Tibial artery (tissue), 4 donors: Measurements from ENCODE around the gene SH3RF1.
A peak's percentile ranks its signal among the peaks of the same experiment; 100 is the strongest.

Experiments used
- DNase-seq, 2 donors: peaks; one replicate each; pipeline ENCODE4 v3.0.0-alpha.2; 2019
- H3K27ac ChIP-seq, 2 donors: fragments of 200-600 bp; sonication (generic) in 1 of 2; 1 replicate in 1 of 2; 2 replicates in 1 of 2; pipeline ENCODE4 v1.5.1; 2018 to 2019; ENCODE audit warnings: mild to moderate bottlenecking in 1 of 2
- H3K27me3 ChIP-seq, 2 donors: fragments of 200-600 bp; sonication (generic) in 1 of 2; one replicate each; pipeline versions ENCODE4 v1.5.1 to v1.6.0; 2016 to 2019
- H3K36me3 ChIP-seq, 3 donors: fragments of 200-600 bp; sonication (generic) in 2 of 3; one replicate each; pipeline ENCODE4 v1.5.1; 2016 to 2019; ENCODE audit warnings: mild to moderate bottlenecking in 2 of 3
- H3K4me1 ChIP-seq, 4 donors: fragments of 200-600 bp; sonication (generic) in 2 of 4; 1 replicate in 3 of 4; 2 replicates in 1 of 4; pipeline ENCODE4 v1.5.1; 2016 to 2019
- H3K4me3 ChIP-seq, 2 donors: fragments of 200-600 bp; sonication (generic) in 1 of 2; 1 replicate in 1 of 2; 2 replicates in 1 of 2; pipeline ENCODE4 v1.5.1; 2018 to 2019; ENCODE audit warnings: mild to moderate bottlenecking in 2 of 2
- H3K9me3 ChIP-seq, 3 donors: fragments of 200-600 bp; sonication (generic) in 1 of 3; one replicate each; pipeline ENCODE4 v1.5.1; 2016 to 2019
- CTCF ChIP-seq, 2 experiments: fragments of 200-600 bp in 1 of 2; fragments of 450-650 bp in 1 of 2; IDR thresholded peaks; one replicate each; pipeline ENCODE4 v1.5.1; 2017 to 2019; ENCODE audit warnings: antibody characterized with exemption in 2 of 2, mild to moderate bottlenecking in 1 of 2, moderate library complexity in 1 of 2
- intact Hi-C: fragments of 100-400 bp; cut with DNase I; formaldehyde crosslinking; loops from one replicate; pipeline ENCODE4 v1.15.0; 2023; ENCODE audit warnings: low total_unique reads

SH3RF1 gene

GRCh38 chr4:169311643-169312365 lies 41.0 kb upstream of the SH3RF1 start:
- Histone ChIP-seq H3K9me3 (no peaks in the 10 kb centered on the region), H3K27me3 (no peaks in the 10 kb centered on the region), H3K4me1 (peaks cover 0 to 17% (median 11%) of the 10 kb centered on the region in 4 donors), H3K27ac (no peak overlapping the region), H3K36me3 (no peaks in the 10 kb centered on the region), H3K4me3 (no peak overlapping the region)
- TF ChIP-seq CTCF (IDR thresholded peaks at IDR 0.05): peak; percentile 43 to 48
- DNase-seq: no peak
- intact Hi-C loops: no loop called here

GRCh38 chr4:169309326-169309967 lies 38.7 kb upstream of the SH3RF1 start:
- no peak for DNase-seq
- intact Hi-C loops: no loop called here

DNA sequence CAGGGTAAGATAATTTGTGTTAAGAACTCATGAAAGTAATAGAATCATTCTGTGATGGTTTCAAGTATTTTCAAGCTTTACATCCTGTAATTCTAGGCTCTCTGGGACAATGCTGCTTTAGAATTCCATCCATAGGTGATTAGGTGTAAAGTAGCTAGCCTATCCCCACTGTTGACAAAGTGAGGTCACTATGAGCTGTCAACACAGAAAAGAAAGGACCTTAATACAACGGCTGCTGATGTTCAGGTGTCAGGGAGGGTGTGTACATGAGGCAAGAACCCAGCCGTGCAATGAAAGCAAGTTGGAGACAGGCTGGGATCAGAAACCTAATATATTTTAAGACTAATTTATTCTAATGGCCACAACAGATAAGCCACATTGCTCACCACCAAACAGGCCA lies 36.8 kb upstream of the SH3RF1 start:
- no peaks in the 10 kb centered on the region for H3K27me3 ChIP-seq
- intact Hi-C loops: no loop called here
- H3K27ac ChIP-seq: no peak overlapping the region
- H3K4me3 ChIP-seq: no peak overlapping the region
- DNase-seq: no peak
- H3K9me3 ChIP-seq: no peaks in the 10 kb centered on the region
- no peaks in the 10 kb centered on the region for H3K4me1 ChIP-seq
- no peak for TF ChIP-seq CTCF (IDR thresholded peaks at IDR 0.05)
- no peaks in the 10 kb centered on the region for H3K36me3 ChIP-seq

More at GRCh38 chr4:169309326-169309967, 38.7 kb upstream of the SH3RF1 start:
- TF ChIP-seq CTCF (IDR thresholded peaks at IDR 0.05): no peak
- Histone ChIP-seq H3K36me3 (no peaks in the 10 kb centered on the region), H3K9me3 (no peaks in the 10 kb centered on the region), H3K4me1 (no peaks in the 10 kb centered on the region), H3K4me3 (no peak overlapping the region), H3K27ac (no peak overlapping the region), H3K27me3 (no peaks in the 10 kb centered on the region)

DNA sequence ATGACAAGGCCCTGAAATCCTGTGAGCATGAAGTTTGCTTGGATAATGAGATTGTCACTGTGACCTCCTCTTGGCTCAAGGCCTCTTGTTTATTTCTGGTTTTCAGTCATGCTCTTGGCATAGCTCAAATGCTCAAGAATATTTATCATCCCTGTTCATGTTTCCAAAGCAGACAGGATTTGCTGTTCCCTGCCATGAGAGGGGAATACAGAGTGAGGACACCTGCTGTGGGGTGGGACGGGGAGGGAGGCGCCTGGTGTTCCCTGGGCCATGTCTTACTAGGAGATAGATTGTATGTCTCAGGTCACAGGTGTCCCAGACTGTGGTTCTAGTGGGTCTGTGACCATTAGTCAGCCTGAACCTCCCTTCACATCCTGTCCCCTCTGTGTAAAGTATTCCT lies 34.9 kb upstream of the SH3RF1 start:
- no peaks in the 10 kb centered on the region for H3K36me3 ChIP-seq

GRCh38 chr4:169305173-169305572 lies 34.4 kb upstream of the SH3RF1 start:
- no peak overlapping the region for H3K4me3 ChIP-seq
- no peaks in the 10 kb centered on the region for H3K9me3 ChIP-seq
- H3K27ac ChIP-seq: no peak overlapping the region
- intact Hi-C loops: no loop called here
- DNase-seq: no peak
- H3K27me3 ChIP-seq: no peaks in the 10 kb centered on the region
- H3K36me3 ChIP-seq: no peaks in the 10 kb centered on the region
- H3K4me1 ChIP-seq: no peaks in the 10 kb centered on the region
- no peak for TF ChIP-seq CTCF (IDR thresholded peaks at IDR 0.05)

More for the DNA sequence above, 34.9 kb upstream of the SH3RF1 start:
- intact Hi-C loops: no loop called here
- Histone ChIP-seq H3K9me3 (no peaks in the 10 kb centered on the region), H3K27me3 (no peaks in the 10 kb centered on the region), H3K27ac (no peak overlapping the region), H3K4me1 (no peaks in the 10 kb centered on the region), H3K4me3 (no peak overlapping the region)
- no peak for DNase-seq
- TF ChIP-seq CTCF (IDR thresholded peaks at IDR 0.05): no peak
